Forelimb muscle (tissue), 1 donor: Measurements from ENCODE around the gene MLLT6. TPM values are rescaled to one million over a fixed set of nuclear protein-coding genes. Genes with fewer than 3 reads are reported as not detected.
"Not testable (repeated sequence)": the region's sequence is repeated elsewhere in the genome, so short reads cannot be mapped to it uniquely, and the experiment has no call there.

Source experiments
- DNase-seq: peaks from one replicate; pipeline ENCODE4 v3.0.0-alpha.2; 2013; ENCODE audit warnings: low read depth
- polyA plus RNA-seq: library from polyadenylated mRNA; unstranded; fragments of 120-200 nt; gene quantifications from one replicate; pipeline ENCODE4 v1.2.1, GENCODE V29; 2013; ENCODE audit not compliant: insufficient read length

MLLT6 gene
- polyA plus RNA-seq, 1 donor: 74.0 TPM

DNA sequence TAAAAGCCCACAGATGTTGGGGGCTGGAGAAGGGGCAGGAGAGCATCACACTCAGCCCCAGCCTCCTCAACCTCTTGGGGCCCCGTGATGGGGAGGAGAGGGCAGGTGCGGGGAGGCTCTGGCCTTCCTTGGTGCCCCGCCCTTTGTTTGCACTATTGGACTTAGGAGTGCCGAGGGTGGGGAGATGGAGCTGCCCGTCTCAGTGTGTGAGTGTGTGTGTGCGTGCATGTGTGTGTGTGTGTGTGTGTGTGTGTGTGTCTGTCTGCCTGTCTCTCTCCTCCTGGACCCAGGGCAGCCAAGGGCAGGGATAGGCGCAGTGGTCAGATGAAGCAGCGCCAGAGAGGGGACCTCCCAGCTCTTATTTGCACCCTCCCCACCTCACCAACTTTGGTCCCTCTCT is 21.1 kb downstream of the MLLT6 start:
- DNase-seq: not testable (repeated sequence)

DNA sequence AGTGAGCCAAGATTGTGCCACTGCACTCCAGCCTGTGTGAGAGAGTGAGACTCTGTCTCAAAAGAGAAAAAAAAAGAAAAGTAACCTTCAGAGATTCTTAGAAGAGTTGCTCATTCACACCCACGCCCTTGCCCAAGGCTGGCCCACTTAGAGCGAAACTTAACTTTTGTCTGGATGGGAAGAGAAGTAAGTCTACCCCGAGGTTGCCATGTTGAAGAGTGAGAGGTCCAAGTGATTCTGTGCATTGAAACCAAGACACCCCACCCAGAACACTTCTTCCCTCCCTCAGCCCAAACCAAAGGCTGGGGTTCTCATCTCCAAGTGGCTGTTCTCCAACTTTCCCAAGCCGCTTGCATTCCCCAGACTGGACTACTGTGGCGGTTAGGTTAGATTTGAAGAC is 22.7 kb downstream of the MLLT6 start:
- DNase-seq: no peak

- DNase-seq: no peak
Observed at GRCh38 chr17:38728290-38728831, 23.3 kb downstream of the MLLT6 start.

DNA sequence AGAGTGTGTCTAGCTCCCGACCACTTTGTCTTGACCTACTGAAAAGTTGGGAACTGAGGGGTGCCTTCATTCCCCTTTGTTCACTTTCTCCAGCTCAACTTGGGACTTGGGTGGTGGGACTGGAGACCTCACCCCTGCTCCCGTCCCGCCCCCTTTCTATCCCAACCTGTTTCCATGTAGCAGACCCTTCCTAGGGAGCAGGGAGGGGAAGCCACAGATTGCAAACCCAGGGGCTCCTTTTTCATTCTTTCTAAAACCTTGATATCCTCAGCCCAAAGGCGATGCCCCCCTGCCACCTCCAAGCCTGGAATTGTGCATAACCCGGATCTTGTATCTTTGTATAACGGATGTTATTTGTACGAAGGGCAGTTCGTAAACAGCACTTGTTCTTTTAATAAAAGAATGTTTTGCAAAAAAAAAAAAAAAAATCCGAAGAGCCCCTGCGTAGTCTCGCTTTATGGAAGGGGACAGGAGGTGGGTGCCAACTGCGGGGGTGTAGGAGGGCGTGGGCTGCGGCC is 24.4 kb downstream of the MLLT6 start:
- no peak for DNase-seq

DNA sequence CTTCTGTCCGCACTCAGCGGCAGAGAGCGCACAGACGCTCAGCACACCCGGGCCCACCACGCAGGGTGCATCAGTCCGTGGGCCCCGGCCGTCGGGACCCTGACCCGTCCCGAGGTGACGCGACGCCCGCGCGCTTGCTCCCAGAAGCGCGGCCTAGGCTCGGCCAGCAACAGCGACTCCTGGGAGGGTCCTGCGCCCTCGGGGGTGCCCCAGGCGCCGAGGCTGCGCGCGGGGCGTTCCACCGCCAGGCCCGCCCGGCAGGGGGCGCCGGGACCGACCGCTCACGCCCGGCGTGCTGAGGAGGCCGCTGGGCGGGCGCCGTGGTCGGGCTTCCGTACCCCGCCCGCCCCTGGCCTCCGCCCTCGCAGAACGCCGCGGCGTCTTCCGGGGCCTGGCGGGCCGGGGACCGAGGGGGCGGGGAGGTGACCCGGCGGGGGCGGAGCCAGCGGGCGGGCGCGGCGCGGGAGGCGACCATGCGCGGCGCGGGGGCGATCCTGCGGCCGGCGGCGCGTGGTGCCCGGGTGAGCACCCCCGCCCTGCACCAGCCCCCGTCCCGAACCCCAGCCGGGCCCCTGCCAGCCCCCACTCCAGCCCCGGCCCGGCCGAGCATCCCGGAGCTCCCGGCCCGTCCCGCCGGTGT is 24.9 kb downstream of the MLLT6 start, which contains the start of gene CISD3:
Gene CISD3 (plus strand): TSS at position 456 of the 640 bp plus-strand sequence. CDS start 18 bp downstream, at position 474.
- DNase-seq: no peak

DNA sequence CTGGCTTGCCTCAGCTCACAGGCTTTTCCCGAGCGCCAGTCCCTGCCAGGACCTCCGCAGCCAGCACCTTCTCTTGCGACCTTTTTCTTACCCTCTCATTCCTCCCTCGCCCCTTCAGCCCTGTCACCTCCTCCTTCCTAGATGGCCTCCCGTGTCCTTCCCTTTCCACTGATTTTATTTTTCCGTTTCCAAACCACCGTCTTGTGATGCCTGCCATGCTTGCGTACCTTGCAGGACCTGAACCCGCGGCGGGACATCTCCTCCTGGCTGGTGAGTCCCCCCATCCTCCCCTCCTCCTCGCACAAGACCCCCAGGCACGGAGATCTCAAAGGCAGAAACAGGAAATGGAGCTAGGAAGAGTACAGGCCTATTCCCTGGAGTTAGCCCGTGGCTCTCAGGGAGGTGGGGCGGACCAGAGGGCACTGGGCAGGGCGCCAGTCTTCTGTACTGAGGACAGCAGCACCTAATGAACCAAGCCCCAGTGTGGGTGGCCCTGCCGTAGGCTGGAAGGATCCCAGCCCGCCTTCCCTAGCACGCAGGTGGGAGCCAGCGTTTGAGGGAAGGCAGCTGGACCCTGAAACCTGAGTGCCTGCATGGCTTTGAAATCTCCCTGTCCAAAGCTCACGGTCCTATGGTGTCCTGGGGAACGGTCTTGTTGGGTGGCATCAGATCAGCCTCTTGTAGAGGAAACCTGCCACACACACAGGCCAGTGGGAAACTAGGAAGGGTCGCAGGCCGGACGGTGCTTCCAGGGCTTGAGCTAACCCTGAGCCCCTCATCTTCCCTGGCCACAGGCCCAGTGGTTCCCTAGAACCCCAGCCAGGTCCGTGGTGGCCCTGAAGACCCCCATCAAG is 25.7 kb downstream of the MLLT6 start:
- DNase-seq: no peak

GRCh38 chr17:38731526-38732294 is 26.6 kb downstream of the MLLT6 start:
- DNase-seq: no peak

- DNase-seq: no peak
Observed at GRCh38 chr17:38732376-38733281, 27.6 kb downstream of the MLLT6 start.

- no peak for DNase-seq
Observed at GRCh38 chr17:38733282-38733981, 28.4 kb downstream of the MLLT6 start.

GRCh38 chr17:38733982-38734973 is 29.2 kb downstream of the MLLT6 start:
- no peak for DNase-seq

GRCh38 chr17:38735161-38735997 is 30.3 kb downstream of the MLLT6 start:
- DNase-seq: no peak

DNA sequence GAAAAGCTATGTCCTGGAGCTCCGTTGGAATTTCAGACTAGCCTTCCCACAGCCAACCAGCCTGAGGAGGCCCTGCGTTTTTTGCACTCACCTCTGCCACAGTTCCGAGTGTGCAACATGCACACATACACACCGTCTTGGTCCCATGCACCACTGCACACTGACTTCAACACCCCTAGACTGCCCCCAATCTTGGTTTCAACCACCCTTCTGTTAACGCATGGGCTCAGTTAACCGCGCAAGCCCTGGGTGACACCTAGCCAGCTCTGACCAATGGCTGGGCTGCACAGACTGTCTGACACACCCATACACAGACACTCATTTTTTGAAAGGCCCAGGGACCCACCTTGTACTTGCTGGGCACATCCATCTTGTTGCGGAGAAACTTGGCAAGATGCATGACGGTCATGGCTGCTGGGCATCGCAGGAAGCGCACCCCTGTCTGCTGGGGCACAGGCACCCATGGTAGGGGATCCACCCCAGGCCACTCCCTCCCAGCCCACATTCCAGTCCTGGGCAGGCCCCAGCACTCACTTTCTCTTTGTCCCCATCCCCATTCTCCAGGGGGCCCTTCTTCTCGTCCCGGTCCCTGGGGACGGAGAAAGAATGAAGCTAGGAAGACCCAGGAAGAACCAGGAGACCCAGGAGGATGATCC is 33.1 kb downstream of the MLLT6 start:
- DNase-seq: no peak

DNA sequence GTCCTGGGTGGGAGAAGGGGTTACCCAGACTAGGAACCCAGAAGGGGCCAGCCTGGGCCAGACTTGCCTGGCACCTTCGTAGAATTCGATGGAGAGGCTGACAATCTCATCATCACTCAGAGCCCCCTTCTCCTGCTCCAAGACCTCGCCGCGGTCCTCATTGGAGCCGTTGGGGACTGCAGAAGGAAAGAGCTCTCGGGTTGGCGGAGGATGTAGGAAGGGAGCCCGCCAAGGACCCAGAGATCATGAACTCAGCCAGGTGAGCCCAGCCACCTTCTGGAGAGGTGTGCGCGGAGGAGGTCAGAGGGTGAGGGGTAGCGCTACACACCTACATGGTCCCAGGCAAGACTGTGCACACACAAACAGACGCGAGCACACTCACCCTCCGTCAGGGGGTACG is 33.6 kb downstream of the MLLT6 start:
- DNase-seq: no peak

GRCh38 chr17:38739305-38739704 is 34.2 kb downstream of the MLLT6 start:
- no peak for DNase-seq

- DNase-seq: no peak
Observed at GRCh38 chr17:38740044-38740443, 35.0 kb downstream of the MLLT6 start.

DNA sequence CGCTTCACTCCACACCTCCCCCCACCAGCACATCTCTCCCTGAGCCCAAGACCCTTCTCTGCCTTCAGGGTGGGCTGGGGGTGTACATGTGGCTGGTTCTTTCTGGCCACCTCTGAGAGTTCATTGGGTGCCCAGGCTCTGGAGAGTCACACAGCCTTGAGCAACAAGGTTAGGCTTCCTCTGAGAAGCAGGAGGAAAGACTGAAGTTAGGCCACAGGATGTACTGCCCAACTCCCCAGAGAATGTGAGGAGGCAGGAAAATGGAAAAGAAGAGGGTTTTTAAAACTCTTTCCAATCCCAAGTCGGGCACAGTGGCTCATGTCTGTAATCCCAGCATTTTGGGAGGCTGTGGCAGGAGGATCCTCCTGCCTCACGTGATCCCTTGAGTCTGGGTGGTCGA is 35.7 kb downstream of the MLLT6 start:
- no peak for DNase-seq

DNA sequence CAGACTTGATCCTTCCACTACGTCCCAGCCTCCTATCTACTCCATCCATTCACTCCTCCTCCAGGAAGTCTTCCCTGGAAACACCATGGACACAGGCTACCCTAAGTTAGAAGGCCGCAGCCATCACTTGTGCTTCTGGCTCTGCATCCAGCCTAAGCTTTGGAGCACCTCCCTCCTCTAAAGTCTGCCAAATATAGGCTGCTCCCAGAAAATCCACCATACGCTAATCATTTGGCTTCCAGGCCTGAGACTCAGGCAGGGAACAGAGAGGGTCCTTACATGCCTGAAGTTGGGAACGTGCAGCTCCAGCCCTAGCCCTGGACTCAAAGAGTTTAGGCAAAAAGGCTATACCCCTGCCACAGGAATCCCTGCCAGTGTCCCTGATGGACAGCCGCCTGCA is 36.4 kb downstream of the MLLT6 start:
- DNase-seq: no peak
